ENCODE data around the gene FKBP1A.

- TF ChIP-seq CEBPB (IDR thresholded peaks at IDR 0.05) (no peak), RAD21 (IDR thresholded peaks at IDR 0.05; ENCODE audit: low read depth) (no peak), YY1 (IDR thresholded peaks at IDR 0.05; ENCODE audit: low read depth) (no peak), EGR1 (IDR thresholded peaks at IDR 0.05) (no peak)
Observed at GRCh38 chr20:1369970-1370369, 22.9 kb downstream of the FKBP1A start.

Measured in Ishikawa (cell line).